ENCODE measurements around the gene STXBP1.
A peak's percentile ranks its signal among the peaks of the same experiment; 100 is the strongest.
"Not testable (repeated sequence)": the region's sequence is repeated elsewhere in the genome, so short reads cannot be mapped to it uniquely, and the experiment has no call there.

The STXBP1 gene

DNA sequence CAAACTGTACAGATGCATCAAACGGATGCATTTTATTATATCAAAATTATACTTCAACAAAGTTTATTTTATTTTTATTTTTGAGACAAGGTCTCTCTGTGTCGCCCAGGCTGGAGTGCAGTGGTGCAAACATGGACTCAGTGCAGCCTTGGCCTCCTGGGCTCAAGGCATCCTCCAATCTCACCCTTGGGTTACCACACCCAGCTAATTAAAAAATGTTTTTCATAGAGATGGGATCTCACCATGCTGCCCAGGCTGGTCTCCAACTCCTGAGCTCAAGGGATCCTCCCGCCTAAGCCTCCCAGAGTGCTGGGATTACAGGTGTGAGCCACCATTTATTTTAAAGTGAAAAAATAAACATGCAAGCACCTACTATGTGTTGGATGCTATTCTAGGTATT is 40.1 kb upstream of the STXBP1 start:
- TF ChIP-seq, protein P1, sequence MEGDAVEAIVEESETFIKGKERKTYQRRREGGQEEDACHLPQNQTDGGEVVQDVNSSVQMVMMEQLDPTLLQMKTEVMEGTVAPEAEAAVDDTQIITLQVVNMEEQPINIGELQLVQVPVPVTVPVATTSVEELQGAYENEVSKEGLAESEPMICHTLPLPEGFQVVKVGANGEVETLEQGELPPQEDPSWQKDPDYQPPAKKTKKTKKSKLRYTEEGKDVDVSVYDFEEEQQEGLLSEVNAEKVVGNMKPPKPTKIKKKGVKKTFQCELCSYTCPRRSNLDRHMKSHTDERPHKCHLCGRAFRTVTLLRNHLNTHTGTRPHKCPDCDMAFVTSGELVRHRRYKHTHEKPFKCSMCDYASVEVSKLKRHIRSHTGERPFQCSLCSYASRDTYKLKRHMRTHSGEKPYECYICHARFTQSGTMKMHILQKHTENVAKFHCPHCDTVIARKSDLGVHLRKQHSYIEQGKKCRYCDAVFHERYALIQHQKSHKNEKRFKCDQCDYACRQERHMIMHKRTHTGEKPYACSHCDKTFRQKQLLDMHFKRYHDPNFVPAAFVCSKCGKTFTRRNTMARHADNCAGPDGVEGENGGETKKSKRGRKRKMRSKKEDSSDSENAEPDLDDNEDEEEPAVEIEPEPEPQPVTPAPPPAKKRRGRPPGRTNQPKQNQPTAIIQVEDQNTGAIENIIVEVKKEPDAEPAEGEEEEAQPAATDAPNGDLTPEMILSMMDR (conservative IDR thresholded peaks at IDR 0.05; ENCODE audit: control insufficient read depth, insufficient read depth, low read depth, low read length) = no peak
- DNase-seq (ENCODE audit: low read depth) = no peak
- H3K4me3 ChIP-seq (ENCODE audit: control insufficient read depth, low read depth, low read length) = no peak overlapping the region

DNA sequence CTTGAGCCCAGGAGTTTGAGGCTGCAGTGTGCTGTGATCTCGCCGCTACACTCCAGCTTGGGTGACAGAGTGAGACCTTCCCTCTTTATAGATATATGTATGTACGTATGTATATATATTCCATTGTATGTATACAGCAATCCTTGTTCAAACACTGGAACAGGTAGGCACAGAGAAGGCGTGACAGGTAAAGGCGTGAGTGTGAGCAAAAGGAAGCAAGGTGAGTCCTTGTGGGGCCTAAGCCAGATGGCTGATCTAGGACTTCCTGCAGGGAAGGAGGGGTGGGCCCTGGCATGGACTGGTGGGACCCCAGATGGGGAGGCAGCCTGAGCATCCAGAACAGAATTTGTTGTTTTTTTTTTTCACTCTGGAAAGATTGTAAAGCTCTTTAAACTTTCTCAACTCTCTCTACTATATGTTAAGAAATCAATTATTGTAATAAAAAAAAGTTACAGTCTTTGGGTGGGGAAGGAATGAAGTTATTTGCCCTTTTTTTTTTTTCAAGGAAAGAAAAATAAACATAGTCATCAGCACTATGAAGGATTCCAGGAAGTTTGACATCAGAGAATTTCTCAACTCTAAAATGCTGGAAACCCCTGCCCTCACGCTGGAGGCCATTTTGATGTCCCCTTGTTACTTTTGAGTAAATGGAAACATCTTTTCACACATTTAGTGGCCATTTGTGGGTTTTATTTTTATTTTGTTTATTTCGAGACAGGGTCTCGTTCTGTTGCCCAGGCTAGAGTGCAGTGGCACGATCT is 38.9 kb upstream of the STXBP1 start:
- DNase-seq (ENCODE audit: low read depth) = peak; percentile 86
- TF ChIP-seq, protein P1 (conservative IDR thresholded peaks at IDR 0.05; ENCODE audit: control insufficient read depth, insufficient read depth, low read depth, low read length) = no peak

DNA sequence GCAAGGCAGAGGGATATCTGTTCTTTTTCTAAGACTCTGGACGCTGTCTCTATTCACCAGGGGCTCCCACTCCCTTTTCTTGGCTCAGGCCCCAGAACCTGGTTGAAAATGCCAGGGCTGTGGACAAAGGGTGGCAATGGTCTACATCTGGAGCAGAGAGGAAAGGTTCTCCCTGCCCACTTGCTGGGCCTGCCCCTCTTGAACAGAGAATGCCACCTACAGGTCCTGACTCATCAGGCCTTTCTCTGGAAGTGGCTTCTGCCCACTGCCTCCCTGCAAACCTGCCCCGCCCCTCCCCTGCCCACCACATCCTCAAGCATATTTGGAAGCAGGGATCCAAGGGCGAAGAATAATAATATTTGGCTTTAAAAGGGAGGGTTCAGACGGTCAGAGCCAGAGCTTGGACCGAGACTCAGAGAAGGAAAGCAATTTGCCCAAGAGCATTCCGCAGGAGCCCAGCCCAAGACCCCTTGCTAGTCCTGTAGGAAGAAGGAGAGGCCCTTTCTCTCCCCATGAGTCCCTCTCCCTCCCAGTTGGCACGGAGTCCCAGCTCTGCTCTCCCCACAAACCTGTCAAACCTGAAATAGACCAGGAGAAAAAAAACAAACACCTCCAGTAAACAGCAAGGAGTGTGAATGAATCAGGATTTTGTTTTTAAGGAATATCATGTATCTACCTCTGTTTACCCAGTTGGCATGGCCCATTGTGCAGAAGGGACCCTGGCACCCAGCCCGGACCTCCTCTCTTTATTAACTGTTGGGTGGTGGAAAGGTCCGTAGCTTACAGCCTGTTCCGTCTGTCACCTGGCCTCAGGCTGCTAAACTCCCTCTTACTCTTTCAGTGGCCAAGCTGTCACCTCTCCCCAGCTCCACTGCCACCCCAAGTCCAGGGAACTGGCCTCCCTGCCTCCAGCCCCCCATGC is 37.7 kb upstream of the STXBP1 start:
- DNase-seq (ENCODE audit: low read depth) = peak; percentile 51
- H3K4me3 ChIP-seq (ENCODE audit: control insufficient read depth, low read depth, low read length) = no peak overlapping the region
- TF ChIP-seq, protein P1 (conservative IDR thresholded peaks at IDR 0.05; ENCODE audit: control insufficient read depth, insufficient read depth, low read depth, low read length) = no peak

More for the DNA sequence above, 38.9 kb upstream of the STXBP1 start:
- no peak overlapping the region for H3K4me3 ChIP-seq (ENCODE audit: control insufficient read depth, low read depth, low read length)

DNA sequence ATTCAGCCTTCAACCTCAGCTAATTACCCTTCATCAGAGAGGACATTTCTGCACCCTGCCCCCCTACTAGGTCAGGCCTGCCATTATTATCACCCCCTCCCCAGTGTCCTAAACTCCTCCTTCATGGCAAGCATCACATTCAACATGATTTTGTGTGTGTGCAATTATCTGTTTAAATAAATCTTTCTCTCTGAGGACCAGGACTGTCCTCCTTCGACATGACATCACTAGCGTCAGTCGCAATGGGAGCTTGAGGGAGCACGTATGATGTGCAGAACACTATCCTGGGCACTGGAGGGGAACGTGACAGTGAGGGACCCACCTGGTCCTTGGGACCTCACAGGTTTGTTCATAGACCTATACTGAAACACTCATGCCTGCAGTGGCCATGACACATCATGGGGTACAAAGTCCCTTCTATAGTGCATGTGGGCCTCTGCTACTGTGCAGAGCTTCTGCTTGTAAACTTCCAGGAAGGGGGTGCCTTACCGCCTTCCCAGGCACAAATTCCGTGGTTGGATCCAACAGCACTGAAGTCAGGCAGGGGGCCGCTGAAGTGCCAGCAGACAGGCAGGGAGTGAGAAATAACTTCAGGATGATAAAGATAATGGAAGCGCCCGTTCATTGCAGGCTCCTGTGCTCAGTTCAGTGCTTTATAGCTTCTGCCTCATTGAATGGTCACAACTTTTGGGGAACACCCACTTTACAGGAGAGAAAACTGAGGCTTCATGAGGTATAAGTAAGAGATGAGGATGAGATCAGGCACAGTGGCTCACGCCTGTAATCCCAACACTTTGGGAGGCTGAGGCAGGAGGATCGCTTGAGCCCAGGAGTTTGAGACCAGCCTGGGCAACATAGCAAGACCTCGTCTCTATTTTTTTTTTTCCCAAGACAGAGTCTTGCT is 36.0 kb upstream of the STXBP1 start:
- no peak for DNase-seq (ENCODE audit: low read depth)
- TF ChIP-seq, protein P1 (conservative IDR thresholded peaks at IDR 0.05; ENCODE audit: control insufficient read depth, insufficient read depth, low read depth, low read length) = no peak
- no peak overlapping the region for H3K4me3 ChIP-seq (ENCODE audit: control insufficient read depth, low read depth, low read length)

DNA sequence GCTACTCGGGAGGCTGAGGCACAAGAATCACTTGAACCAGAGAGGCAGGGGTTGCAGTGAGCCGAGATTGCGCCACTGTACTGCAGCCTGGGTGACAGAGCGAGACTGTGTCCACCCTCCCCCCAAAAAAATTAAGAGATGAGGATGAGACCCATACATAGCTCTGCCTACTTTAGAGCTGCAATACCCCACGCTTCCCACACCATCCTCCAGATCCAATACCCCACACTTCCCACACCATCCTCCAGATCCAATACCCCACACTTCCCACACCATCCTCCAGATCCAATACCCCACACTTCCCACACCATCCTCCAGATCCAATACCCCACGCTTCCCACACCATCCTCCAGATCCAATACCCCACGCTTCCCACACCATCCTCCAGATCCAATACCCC is 34.9 kb upstream of the STXBP1 start:
- not testable (repeated sequence) for DNase-seq (ENCODE audit: low read depth); H3K4me3 ChIP-seq (ENCODE audit: control insufficient read depth, low read depth, low read length)

DNA sequence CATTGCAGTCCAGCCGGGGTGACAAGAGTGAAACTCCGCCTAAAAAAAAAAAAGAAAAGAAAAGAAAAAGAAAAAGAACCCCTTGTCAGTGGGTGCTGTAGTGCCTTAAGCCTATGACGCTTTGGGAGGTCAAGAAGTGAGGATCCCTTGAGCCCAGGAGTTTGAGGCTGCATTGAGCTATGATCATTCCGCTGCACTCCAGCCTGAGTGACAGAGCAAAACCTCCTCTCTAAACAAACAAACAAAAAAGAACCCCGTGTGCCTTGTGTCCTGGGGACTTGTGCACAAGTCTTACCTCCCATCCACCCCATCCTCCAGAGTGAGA is 33.5 kb upstream of the STXBP1 start:
- no peak for DNase-seq (ENCODE audit: low read depth)
- H3K4me3 ChIP-seq (ENCODE audit: control insufficient read depth, low read depth, low read length) = peak overlapping the region; percentile 29
- TF ChIP-seq, protein P1 (conservative IDR thresholded peaks at IDR 0.05; ENCODE audit: control insufficient read depth, insufficient read depth, low read depth, low read length) = no peak
